HepG2 (cell line): ENCODE measurements around the gene CELSR3. TPM values are rescaled to one million over a fixed set of nuclear protein-coding genes. Genes with fewer than 3 reads are reported as not detected.

Source experiments
- ATF7 ChIP-seq, 2 experiments: fragments of 450-650 bp in 1 of 2; sonication (generic) in 1 of 2; formaldehyde crosslinking in 1 of 2; IDR thresholded peaks; 2 replicates each; pipeline versions ENCODE4 v1.4.0 to v1.6.1; 2016 to 2020; ENCODE audit warnings: antibody characterized with exemption in 1 of 2, mild to moderate bottlenecking in 1 of 2, missing genetic modification reagents in 1 of 2
- DZIP1 ChIP-seq: sonication (generic); formaldehyde crosslinking; IDR thresholded peaks from 2 replicates; pipeline ENCODE4 v1.5.0; 2020; ENCODE audit warnings: mild to moderate bottlenecking, missing genetic modification reagents
- MEF2D ChIP-seq: sonication (generic); formaldehyde crosslinking; IDR thresholded peaks from 2 replicates; pipeline ENCODE4 v1.5.1; 2020; ENCODE audit warnings: mild to moderate bottlenecking, missing genetic modification reagents
- MIXL1 ChIP-seq: IDR thresholded peaks from 2 replicates; pipeline ENCODE4 v1.6.1; 2016
- MXD1 ChIP-seq: sonication (generic); formaldehyde crosslinking; IDR thresholded peaks from 2 replicates; pipeline ENCODE4 v1.4.0; 2020; ENCODE audit warnings: mild to moderate bottlenecking, missing genetic modification reagents
- POLR2A ChIP-seq, 2 experiments: IDR thresholded peaks; 2 replicates each; pipeline ENCODE4 v1.6.1; 2011; ENCODE audit warnings: low read depth in 2 of 2, low read length in 2 of 2, mild to moderate bottlenecking in 1 of 2, moderate library complexity in 1 of 2; ENCODE audit not compliant: insufficient read depth in 1 of 2
- RCOR2 ChIP-seq: IDR thresholded peaks from 2 replicates; pipeline ENCODE4 v1.6.1; 2016; ENCODE audit warnings: missing biosample characterization, missing genetic modification reagents
- SMAD9 ChIP-seq: sonication (generic); formaldehyde crosslinking; IDR thresholded peaks from 2 replicates; pipeline ENCODE4 v1.5.1; 2020; ENCODE audit warnings: mild to moderate bottlenecking, missing genetic modification reagents
- TCF7 ChIP-seq: sonication (generic); IDR thresholded peaks from 2 replicates; pipeline ENCODE4 v1.6.1; 2016; ENCODE audit warnings: antibody characterized with exemption, low read depth
- ZNF136 ChIP-seq: sonication (generic); formaldehyde crosslinking; IDR thresholded peaks from 2 replicates; pipeline ENCODE4 v1.8.1; 2022; ENCODE audit warnings: low read depth, mild to moderate bottlenecking, moderate library complexity, missing genetic modification reagents
- ZNF253 ChIP-seq: sonication (generic); formaldehyde crosslinking; IDR thresholded peaks from 2 replicates; pipeline ENCODE4 v1.8.0; 2022; ENCODE audit warnings: mild to moderate bottlenecking, missing genetic modification reagents, borderline replicate concordance
- ZNF337 ChIP-seq: sonication (generic); formaldehyde crosslinking; IDR thresholded peaks from 2 replicates; pipeline ENCODE4 v1.5.1; 2020; ENCODE audit warnings: missing genetic modification reagents, low read depth, mild to moderate bottlenecking, borderline replicate concordance
- ZNF407 ChIP-seq: sonication (generic); formaldehyde crosslinking; IDR thresholded peaks from one replicate; pipeline ENCODE4 v1.5.1; 2020; ENCODE audit warnings: mild to moderate bottlenecking, missing genetic modification reagents; ENCODE audit errors: not compliant biosample characterization
- ZNF570 ChIP-seq: sonication (generic); formaldehyde crosslinking; IDR thresholded peaks from 2 replicates; pipeline ENCODE4 v1.4.0; 2020; ENCODE audit warnings: mild to moderate bottlenecking, missing genetic modification reagents, borderline replicate concordance
- ZNF761 ChIP-seq: sonication (generic); formaldehyde crosslinking; conservative IDR thresholded peaks from 2 replicates; pipeline ENCODE4 v1.4.0; 2020; ENCODE audit warnings: mild to moderate bottlenecking, missing genetic modification reagents
- ZNF766 ChIP-seq: sonication (generic); formaldehyde crosslinking; IDR thresholded peaks from 2 replicates; pipeline ENCODE4 v1.5.0; 2020; ENCODE audit warnings: missing genetic modification reagents, borderline replicate concordance
- ZNF790 ChIP-seq: sonication (generic); formaldehyde crosslinking; IDR thresholded peaks from 2 replicates; pipeline ENCODE4 v1.8.0; 2022; ENCODE audit warnings: missing genetic modification reagents, mild to moderate bottlenecking, borderline replicate concordance
- ZNF850 ChIP-seq: sonication (generic); formaldehyde crosslinking; conservative IDR thresholded peaks from 2 replicates; pipeline ENCODE4 v1.9.0; 2021; ENCODE audit warnings: mild to moderate bottlenecking, missing genetic modification reagents
- polyA plus RNA-seq, 8 experiments: library from polyadenylated mRNA; depleted of rRNA in 3 of 8; stranded (reverse) in 7 of 8; unstranded in 1 of 8; fragments of >200 nt; fragmentation: Illumina TruSeq in 4 of 8; extraction: Trizol in 4 of 8; gene quantifications; 2 replicates each; pipeline versions ENCODE4 v1.2.1 to v1.2.3, GENCODE V29; 2011 to 2016; ENCODE audit warnings: low read depth in 4 of 8, missing spikeins in 1 of 8, mixed read lengths in 1 of 8; ENCODE audit not compliant: insufficient read depth in 1 of 8
- total RNA-seq, 5 experiments: library from RNA; depleted of rRNA; stranded (reverse); fragments of >200 nt; fragmentation: Illumina TruSeq; extraction: Trizol; gene quantifications; 2 replicates each; pipeline ENCODE4 v1.2.3, GENCODE V29; 2016; ENCODE audit warnings: low read depth in 1 of 5

CELSR3 gene
- total and polyA plus RNA-seq, 2 of the 13 experiments (the other 11 are each of a cell fraction or from before 2014, with no cell fraction given), result 5.4 to 6.7 TPM

GRCh38 chr3:48663489-48664312, 1.0 kb upstream of the CELSR3 start (continued):
- TF ChIP-seq ZNF407 (CRISPR knock-in tag) (peak; percentile 43), ZNF766 (no peak), ATF7 (IDR thresholded peaks at IDR 0.05) (peak; percentile 96), ATF7 (CRISPR knock-in tag; IDR thresholded peaks at IDR 0.05) (peak; percentile 98), MEF2D (CRISPR knock-in tag) (peak; percentile 89), RCOR2 (CRISPR knock-in tag) (no peak), ZNF570 (CRISPR knock-in tag) (no peak), ZNF136 (CRISPR knock-in tag) (peak; percentile 40; the same call in 1 of the 2 replicates), ZNF761 (CRISPR knock-in tag) (no peak), DZIP1 (CRISPR knock-in tag) (peak; percentile 5; the same call in 1 of the 2 replicates), SMAD9 (CRISPR knock-in tag) (no peak), ZNF337 (peak; percentile 82; the same call in 1 of the 2 replicates), TCF7 (no peak), POLR2A (IDR thresholded peaks at IDR 0.05; ENCODE audit: insufficient read depth in 1 of 2, low read depth in 2 of 2, low read length in 2 of 2) (no peak; a peak in 1 of 4 replicates), ZNF790 (CRISPR knock-in tag) (peak; percentile 89; the same call in 1 of the 2 replicates), MXD1 (peak; percentile 85), ZNF850 (CRISPR knock-in tag) (no peak), MIXL1 (CRISPR knock-in tag) (no peak), ZNF253 (CRISPR knock-in tag) (no peak)
